Fibroblast of lung (primary cell): ENCODE measurements around the gene STMP1. TPM values are rescaled to one million over a fixed set of nuclear protein-coding genes. Genes with fewer than 3 reads are reported as not detected.

Experiments
- DNase-seq, 2 donors: peaks; one replicate each; pipeline versions ENCODE4 v3.0.0 to v3.0.0-alpha.2; 2010; ENCODE audit warnings: low read depth in 2 of 2
- H2AFZ ChIP-seq: 2 replicates; pipeline ENCODE4 v1.5.1; 2012; ENCODE audit warnings: low read length, control low read depth, inconsistent platforms
- H3K27ac ChIP-seq: 2 replicates; pipeline ENCODE4 v1.5.1; 2011; ENCODE audit warnings: low read length, control low read depth; ENCODE audit not compliant: insufficient read depth
- H3K27me3 ChIP-seq: 2 replicates; pipeline ENCODE4 v1.5.1; 2011; ENCODE audit warnings: mild to moderate bottlenecking, low read length; ENCODE audit not compliant: control insufficient read depth, insufficient read depth
- H3K36me3 ChIP-seq: 2 replicates; pipeline ENCODE4 v1.5.1; 2011; ENCODE audit warnings: low read length; ENCODE audit not compliant: control insufficient read depth, insufficient read depth
- H3K4me1 ChIP-seq: 2 replicates; pipeline ENCODE4 v1.5.1; 2011; ENCODE audit warnings: low read length; ENCODE audit not compliant: control insufficient read depth, insufficient read depth; ENCODE audit errors: extremely low read depth
- H3K4me2 ChIP-seq: 2 replicates; pipeline ENCODE4 v1.5.1; 2011; ENCODE audit warnings: low read length, control low read depth; ENCODE audit not compliant: insufficient read depth; ENCODE audit errors: extremely low read depth
- H3K4me3 ChIP-seq, 4 experiments: fragments of 200-600 bp in 1 of 4; sonication (generic) in 1 of 4; replicated peaks in 1 of 4; 2 replicates each; pipeline ENCODE4 v1.5.1; 2011 to 2016; ENCODE audit warnings: low read length in 4 of 4, low read depth in 3 of 4, mild to moderate bottlenecking in 3 of 4, control low read depth in 2 of 4, inconsistent platforms in 1 of 4, mixed read lengths in 1 of 4; ENCODE audit not compliant: insufficient read depth in 1 of 4; ENCODE audit errors: control extremely low read depth in 1 of 4
- H3K79me2 ChIP-seq: 2 replicates; pipeline ENCODE4 v1.5.1; 2012; ENCODE audit warnings: mild to moderate bottlenecking, low read length, inconsistent platforms; ENCODE audit not compliant: control insufficient read depth, insufficient read depth
- H3K9ac ChIP-seq: 2 replicates; pipeline ENCODE4 v1.5.1; 2011; ENCODE audit warnings: mild to moderate bottlenecking, low read length, control low read depth; ENCODE audit not compliant: insufficient read depth
- H3K9me3 ChIP-seq: 2 replicates; pipeline ENCODE4 v1.5.1; 2012; ENCODE audit warnings: low read depth, low read length; ENCODE audit not compliant: control insufficient read depth, insufficient read depth
- H4K20me1 ChIP-seq: 2 replicates; pipeline ENCODE4 v1.5.1; 2011; ENCODE audit warnings: low read length; ENCODE audit not compliant: control insufficient read depth, insufficient read depth; ENCODE audit errors: extremely low read depth
- EZH2 ChIP-seq: IDR thresholded peaks from 2 replicates; pipeline ENCODE4 v1.5.1; 2012; ENCODE audit warnings: low read length, control low read depth, mild to moderate bottlenecking; ENCODE audit errors: missing control alignments
- polyA plus RNA-seq, 2 donors: library from polyadenylated mRNA; depleted of rRNA in 1 of 2; stranded (reverse) in 1 of 2; unstranded in 1 of 2; fragments of >200 nt; gene quantifications; 2 replicates each; pipeline ENCODE4 v1.2.1, GENCODE V29; 2011 to 2012; ENCODE audit warnings: missing spikeins in 1 of 2
- total RNA-seq: library from RNA; depleted of rRNA; stranded (reverse); fragments of >200 nt; gene quantifications from 2 replicates; pipeline ENCODE4 v1.2.1, GENCODE V29; 2014
- TF ChIP-seq, protein P1 (sequence below), 2 donors: IDR thresholded peaks in 1 of 2; conservative IDR thresholded peaks in 1 of 2; 1 replicate in 1 of 2; 2 replicates in 1 of 2; pipeline ENCODE4 v1.5.1; 2011 to 2012; ENCODE audit warnings: low read length in 2 of 2, control low read depth in 1 of 2, inconsistent platforms in 1 of 2, low read depth in 1 of 2, mild to moderate bottlenecking in 1 of 2

STMP1 gene
- total and polyA plus RNA-seq, 2 donors (not counting 1 experiment from before 2014, with no cell fraction given), result 16.7 to 50.6 TPM

DNA sequence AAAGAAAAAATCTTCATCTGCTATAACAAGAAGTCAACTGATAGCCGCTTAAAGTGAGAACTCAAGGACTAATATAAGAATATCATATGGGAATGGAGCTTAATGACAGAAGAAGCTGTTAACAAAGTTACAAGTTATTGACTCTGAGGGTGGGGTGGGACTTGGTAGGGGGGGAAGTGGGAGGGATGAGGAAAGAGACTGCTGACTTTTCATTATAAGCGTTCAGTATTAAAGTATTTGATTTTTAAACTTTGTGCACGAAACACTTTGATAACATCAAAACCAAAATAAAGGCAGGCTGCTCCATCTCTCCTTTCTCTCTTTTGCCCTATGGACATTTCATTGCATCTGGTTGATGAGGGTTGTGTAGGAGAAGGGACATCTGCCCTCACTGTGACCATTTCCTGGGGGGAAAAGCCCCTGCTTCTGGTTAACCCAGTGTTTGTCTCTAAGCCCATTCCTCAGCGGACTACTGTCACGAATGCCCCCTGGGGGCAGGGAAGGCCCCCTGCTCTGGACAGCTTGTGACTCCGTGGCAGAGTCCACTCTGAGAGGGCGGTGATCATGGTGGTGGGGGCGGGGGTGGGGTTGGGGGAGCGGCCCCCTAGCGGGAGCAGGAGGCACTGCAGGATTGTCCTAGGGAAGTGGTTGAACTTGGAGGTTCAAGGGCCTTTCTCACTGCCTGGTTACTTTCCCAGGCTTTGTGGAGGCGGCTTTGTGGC lies 48.3 kb downstream of the STMP1 start:
- Histone ChIP-seq H3K36me3 (peaks cover 7% of the 10 kb centered on the region), H3K27me3 (no peaks in the 10 kb centered on the region), H4K20me1 (no peaks in the 10 kb centered on the region), H3K27ac (no peak overlapping the region), H3K4me1 (peaks cover 7% of the 10 kb centered on the region), H2AFZ (no peak overlapping the region), H3K4me2 (no peak overlapping the region), H3K79me2 (no peaks in the 10 kb centered on the region), H3K9me3 (no peaks in the 10 kb centered on the region), H3K4me3 (no peak overlapping the region), H3K9ac (no peak overlapping the region)
- TF ChIP-seq, protein P1, sequence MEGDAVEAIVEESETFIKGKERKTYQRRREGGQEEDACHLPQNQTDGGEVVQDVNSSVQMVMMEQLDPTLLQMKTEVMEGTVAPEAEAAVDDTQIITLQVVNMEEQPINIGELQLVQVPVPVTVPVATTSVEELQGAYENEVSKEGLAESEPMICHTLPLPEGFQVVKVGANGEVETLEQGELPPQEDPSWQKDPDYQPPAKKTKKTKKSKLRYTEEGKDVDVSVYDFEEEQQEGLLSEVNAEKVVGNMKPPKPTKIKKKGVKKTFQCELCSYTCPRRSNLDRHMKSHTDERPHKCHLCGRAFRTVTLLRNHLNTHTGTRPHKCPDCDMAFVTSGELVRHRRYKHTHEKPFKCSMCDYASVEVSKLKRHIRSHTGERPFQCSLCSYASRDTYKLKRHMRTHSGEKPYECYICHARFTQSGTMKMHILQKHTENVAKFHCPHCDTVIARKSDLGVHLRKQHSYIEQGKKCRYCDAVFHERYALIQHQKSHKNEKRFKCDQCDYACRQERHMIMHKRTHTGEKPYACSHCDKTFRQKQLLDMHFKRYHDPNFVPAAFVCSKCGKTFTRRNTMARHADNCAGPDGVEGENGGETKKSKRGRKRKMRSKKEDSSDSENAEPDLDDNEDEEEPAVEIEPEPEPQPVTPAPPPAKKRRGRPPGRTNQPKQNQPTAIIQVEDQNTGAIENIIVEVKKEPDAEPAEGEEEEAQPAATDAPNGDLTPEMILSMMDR (conservative IDR thresholded peaks at IDR 0.05 in 1 of 2, IDR thresholded peaks at IDR 0.05 in 1 of 2; ENCODE audit: low read depth in 1 of 2, low read length in 2 of 2), result peak; percentile 31 to 51
- TF ChIP-seq EZH2, result no peak
- no peak for DNase-seq

DNA sequence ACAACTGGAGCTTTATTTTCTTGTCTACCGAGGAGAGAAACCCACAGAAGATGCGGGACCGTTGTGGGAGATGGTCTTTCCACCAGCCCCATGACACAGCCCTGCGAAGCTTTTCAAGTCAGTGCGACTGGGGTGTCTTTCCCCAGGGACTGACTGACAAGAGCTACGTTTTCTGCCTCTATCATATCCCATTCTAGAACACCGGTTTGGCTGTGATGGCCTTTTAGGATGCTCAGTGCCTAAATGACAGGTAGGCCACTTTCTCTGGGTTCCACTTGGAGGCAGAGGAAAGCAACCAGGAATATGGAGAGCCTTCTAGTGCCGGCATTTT lies 48.8 kb downstream of the STMP1 start:
- no peak overlapping the region for H3K27ac ChIP-seq
- peaks cover 7% of the 10 kb centered on the region for H3K4me1 ChIP-seq
- TF ChIP-seq EZH2, result no peak
- TF ChIP-seq, protein P1 (conservative IDR thresholded peaks at IDR 0.05 in 1 of 2, IDR thresholded peaks at IDR 0.05 in 1 of 2; ENCODE audit: low read depth in 1 of 2, low read length in 2 of 2), result no peak
- no peaks in the 10 kb centered on the region for H3K9me3 ChIP-seq
- H2AFZ ChIP-seq, result no peak overlapping the region
- H3K4me2 ChIP-seq, result no peak overlapping the region
- H3K27me3 ChIP-seq, result no peaks in the 10 kb centered on the region
- peaks cover 7% of the 10 kb centered on the region for H3K36me3 ChIP-seq
- H4K20me1 ChIP-seq, result no peaks in the 10 kb centered on the region
- H3K9ac ChIP-seq, result no peak overlapping the region
- no peak for DNase-seq
- no peak overlapping the region for H3K4me3 ChIP-seq
- H3K79me2 ChIP-seq, result no peaks in the 10 kb centered on the region

DNA sequence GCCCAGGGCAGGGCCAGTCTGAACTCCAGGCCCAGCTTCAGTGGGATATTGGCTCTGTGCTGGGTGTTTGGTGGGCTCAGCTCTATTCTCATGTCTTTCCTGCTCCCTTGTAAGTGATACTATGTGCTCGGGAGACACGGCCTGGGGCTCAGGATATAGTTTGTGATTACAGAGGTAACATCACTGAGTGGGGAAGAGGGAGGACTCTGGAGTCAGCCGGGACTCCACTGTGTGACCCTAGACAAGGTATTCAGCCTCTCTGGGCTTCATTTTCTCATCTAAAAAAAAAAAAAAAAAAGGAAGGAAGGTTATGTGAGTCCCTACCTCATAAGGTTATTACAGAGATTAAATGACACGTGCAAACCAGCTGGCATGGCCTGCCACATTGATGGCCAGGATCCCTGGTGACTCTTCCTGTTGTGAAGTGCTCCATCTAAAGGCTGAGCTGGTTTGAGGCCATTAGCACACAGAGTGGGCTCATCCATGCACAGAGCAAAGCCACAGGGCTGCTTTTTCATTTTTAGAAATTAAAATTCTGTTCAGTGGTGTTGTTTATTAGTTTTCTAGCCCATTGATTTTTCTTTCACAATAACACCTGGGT lies 50.0 kb downstream of the STMP1 start:
- no peaks in the 10 kb centered on the region for H4K20me1 ChIP-seq
- peaks cover 7% of the 10 kb centered on the region for H3K36me3 ChIP-seq
- H2AFZ ChIP-seq, result no peak overlapping the region
- H3K27ac ChIP-seq, result no peak overlapping the region
- no peaks in the 10 kb centered on the region for H3K9me3 ChIP-seq
- H3K4me1 ChIP-seq, result peaks cover 13% of the 10 kb centered on the region
- no peak overlapping the region for H3K9ac ChIP-seq
- H3K4me2 ChIP-seq, result no peak overlapping the region
- TF ChIP-seq, protein P1 (conservative IDR thresholded peaks at IDR 0.05 in 1 of 2, IDR thresholded peaks at IDR 0.05 in 1 of 2; ENCODE audit: low read depth in 1 of 2, low read length in 2 of 2), result no peak
- TF ChIP-seq EZH2, result no peak
- H3K27me3 ChIP-seq, result no peaks in the 10 kb centered on the region
- no peaks in the 10 kb centered on the region for H3K79me2 ChIP-seq
- no peak overlapping the region for H3K4me3 ChIP-seq
- DNase-seq, result no peak
